ENCODE results near the gene PSMC3IP. TPM values are rescaled to one million over a fixed set of nuclear protein-coding genes. Genes with fewer than 3 reads are reported as not detected.

The PSMC3IP gene
- total and polyA plus RNA-seq, 2 of the 4 experiments (the other 2 are of a cell fraction), result 5.6 to 9.8 TPM

GRCh38 chr17:42566883-42567573 is 10.5 kb downstream of the PSMC3IP start, which contains the start of gene MLX (continued):
- TF ChIP-seq POLR2A (IDR thresholded peaks at IDR 0.05; ENCODE audit: low read depth, low read length) (no peak), FOS (IDR thresholded peaks at IDR 0.05; ENCODE audit: low read depth, low read length) (peak; percentile 35; the same call in 1 of the 2 replicates)

GRCh38 chr17:42566215-42566882 is 11.2 kb downstream of the PSMC3IP start:
- peaks cover 19% of the 10 kb centered on the region for H3K4me1 ChIP-seq (ENCODE audit: control insufficient read depth, insufficient read depth, low read length)
- H3K9ac ChIP-seq (ENCODE audit: low read depth, low read length), result peak overlapping the region; percentile 19; the same call in 1 of the 2 replicates
- H4K8ac ChIP-seq (ENCODE audit: low read depth in 2 of 2, low read length in 2 of 2), result peak overlapping the region; percentile 96 to 100
- no peak for DNase-seq
- H3K18ac ChIP-seq (ENCODE audit: low read depth, low read length), result no peak overlapping the region
- H3K23ac ChIP-seq (ENCODE audit: low read depth, low read length), result no peak overlapping the region; the same call in 1 of the 2 replicates
- ChIA-PET POLR2A (ENCODE audit: unreplicated experiment) (no interaction called here), CTCF (no interaction called here)
- H3K27ac ChIP-seq (ENCODE audit: insufficient read depth, low read length), result peak overlapping the region; percentile 77
- H2AFZ ChIP-seq (replicated peaks; ENCODE audit: low read length, poor library complexity), result peak overlapping the region; percentile 100
- peak overlapping the region; percentile 81 for H3K4ac ChIP-seq (ENCODE audit: low read depth, low read length)
- peaks cover 41 to 84% of the 10 kb centered on the region in 2 experiments for H3K79me1 ChIP-seq (ENCODE audit: low read depth in 1 of 2, low read length in 2 of 2)
- peak overlapping the region; percentile 87 for H4K5ac ChIP-seq (ENCODE audit: low read depth, low read length)
- H3K36me3 ChIP-seq (ENCODE audit: control insufficient read depth, insufficient read depth, low read length), result peaks cover 53% of the 10 kb centered on the region
- dilution Hi-C loops (cut with HindIII; ENCODE audit: low sequenced_read_pairs, unreplicated experiment), result no loop called here
- peak overlapping the region; percentile 75 for H2BK5ac ChIP-seq (ENCODE audit: low read depth, low read length, poor library complexity, severe bottlenecking)
- peak overlapping the region; percentile 94 for H2AK9ac ChIP-seq (replicated peaks; ENCODE audit: low read depth, low read length, poor library complexity)
- H3K4me2 ChIP-seq (ENCODE audit: low read depth, low read length), result peak overlapping the region; percentile 63
- H2BK120ac ChIP-seq (ENCODE audit: low read depth, low read length), result peak overlapping the region; percentile 55; the same call in 1 of the 2 replicates
- peak overlapping the region; percentile 99 for H2AK5ac ChIP-seq (ENCODE audit: low read depth, low read length)
- no TSS peak for BruUV-seq (replicated peaks)
- H3K56ac ChIP-seq (ENCODE audit: extremely low read depth, insufficient read depth, low read length), result no peak overlapping the region
- 21% methylated on average over 6 of the region's 28 CpGs; no CpG with 5 or more reads in 1 of the 2 experiments for WGBS, 2 experiments (ENCODE audit: extremely low coverage in 2 of 2, insufficient read length in 1 of 2)
- in situ Hi-C loops (cut with MboI; ENCODE audit: low sequenced_read_pairs), result no loop called here
- H2BK15ac ChIP-seq (ENCODE audit: low read depth, low read length), result 0 out of 3 replicates have a peak overlapping the region, but pooled peaks have one; percentile 84
- intact Hi-C loops (cut with micrococcal nuclease), result no loop called here
- peak; percentile 6 for ATAC-seq (ENCODE audit: low read depth)
- no peaks in the 10 kb centered on the region for H3K9me3 ChIP-seq (ENCODE audit: control insufficient read depth, insufficient read depth, low read length)
- no peak for TF ChIP-seq RAD21 (IDR thresholded peaks at IDR 0.05; ENCODE audit: low read length)
- no peak for TF ChIP-seq CEBPB (IDR thresholded peaks at IDR 0.05; ENCODE audit: low read depth, low read length)
- TF ChIP-seq NFE2L2 (IDR thresholded peaks at IDR 0.05; ENCODE audit: low read depth, low read length), result no peak
- no peak for TF ChIP-seq MXI1 (IDR thresholded peaks at IDR 0.05; ENCODE audit: borderline replicate concordance, low read depth, low read length)
- no peak for TF ChIP-seq BHLHE40 (IDR thresholded peaks at IDR 0.05; ENCODE audit: low read depth, low read length)
- TF ChIP-seq, protein P1, sequence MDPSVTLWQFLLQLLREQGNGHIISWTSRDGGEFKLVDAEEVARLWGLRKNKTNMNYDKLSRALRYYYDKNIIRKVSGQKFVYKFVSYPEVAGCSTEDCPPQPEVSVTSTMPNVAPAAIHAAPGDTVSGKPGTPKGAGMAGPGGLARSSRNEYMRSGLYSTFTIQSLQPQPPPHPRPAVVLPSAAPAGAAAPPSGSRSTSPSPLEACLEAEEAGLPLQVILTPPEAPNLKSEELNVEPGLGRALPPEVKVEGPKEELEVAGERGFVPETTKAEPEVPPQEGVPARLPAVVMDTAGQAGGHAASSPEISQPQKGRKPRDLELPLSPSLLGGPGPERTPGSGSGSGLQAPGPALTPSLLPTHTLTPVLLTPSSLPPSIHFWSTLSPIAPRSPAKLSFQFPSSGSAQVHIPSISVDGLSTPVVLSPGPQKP (IDR thresholded peaks at IDR 0.05; ENCODE audit: borderline replicate concordance, low read depth, low read length), result no peak
- no peak for TF ChIP-seq CHD1 (IDR thresholded peaks at IDR 0.05; ENCODE audit: low read depth, low read length)
- TF ChIP-seq, protein P2, sequence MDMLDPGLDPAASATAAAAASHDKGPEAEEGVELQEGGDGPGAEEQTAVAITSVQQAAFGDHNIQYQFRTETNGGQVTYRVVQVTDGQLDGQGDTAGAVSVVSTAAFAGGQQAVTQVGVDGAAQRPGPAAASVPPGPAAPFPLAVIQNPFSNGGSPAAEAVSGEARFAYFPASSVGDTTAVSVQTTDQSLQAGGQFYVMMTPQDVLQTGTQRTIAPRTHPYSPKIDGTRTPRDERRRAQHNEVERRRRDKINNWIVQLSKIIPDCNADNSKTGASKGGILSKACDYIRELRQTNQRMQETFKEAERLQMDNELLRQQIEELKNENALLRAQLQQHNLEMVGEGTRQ (IDR thresholded peaks at IDR 0.05; ENCODE audit: low read depth, low read length), result no peak
- TF ChIP-seq FOS (IDR thresholded peaks at IDR 0.05; ENCODE audit: low read depth, low read length), result no peak
- no peak for TF ChIP-seq CTCF (conservative IDR thresholded peaks at IDR 0.05; ENCODE audit: low read depth, low read length)
- H3K14ac ChIP-seq (replicated peaks; ENCODE audit: low read depth, low read length), result peak overlapping the region; percentile 67; the same call in 1 of the 2 replicates
- H3K27me3 ChIP-seq (ENCODE audit: control insufficient read depth, insufficient read depth, low read length), result no peaks in the 10 kb centered on the region
- no peak overlapping the region; the same call in 1 of the 2 replicates for H2BK20ac ChIP-seq (ENCODE audit: low read depth, low read length)
- peak overlapping the region; percentile 94 for H4K91ac ChIP-seq (ENCODE audit: insufficient read depth, low read depth, low read length)
- peak overlapping the region; percentile 84 for H3K4me3 ChIP-seq (ENCODE audit: insufficient read depth, low read depth, low read length)
- peaks cover 8% of the 10 kb centered on the region; the same call in 1 of the 2 replicates for H4K20me1 ChIP-seq (ENCODE audit: insufficient read depth, low read length)
- peaks cover 19% of the 10 kb centered on the region for H3K9me1 ChIP-seq (ENCODE audit: insufficient read depth, low read length)
